SK-N-SH (cell line): ENCODE data around the gene RMDN3. TPM values are rescaled to one million over a fixed set of nuclear protein-coding genes. Genes with fewer than 3 reads are reported as not detected.

Experiments
- CTCF ChIA-PET: fragments of 300-600, 350-600 bp; formaldehyde crosslinking; extraction: SDS; loops from one replicate; lab custom pipeline; 2021; lab: Yijun Ruan, JAX
- POLR2A ChIA-PET: fragments of 350-600 bp; sonication (Branson Sonifier 250); formaldehyde crosslinking; extraction: SDS; loops from one replicate; lab custom pipeline; 2020; ENCODE audit warnings: antibody characterized with exemption, inconsistent platforms; lab: Yijun Ruan, JAX
- DNase-seq: peaks from one replicate; pipeline ENCODE4 v3.0.0; 2012
- H2AFZ ChIP-seq: fragments of 200-600 bp; sonication (generic); 2 replicates; pipeline ENCODE4 v1.8.1; 2016; ENCODE audit warnings: antibody characterized with exemption, mild to moderate bottlenecking, low read depth
- H3F3A ChIP-seq: fragments of 200-600 bp; sonication (generic); replicated peaks from 2 replicates; pipeline ENCODE3; 2016; ENCODE audit warnings: antibody characterized with exemption, mild to moderate bottlenecking; ENCODE audit not compliant: insufficient read depth
- H3K27ac ChIP-seq, 2 experiments: fragments of 200-500 bp in 1 of 2; fragments of 200-600 bp in 1 of 2; sonication (Bioruptor generic) in 1 of 2; sonication (generic), shearing (Covaris generic) in 1 of 2; 2 replicates each; pipeline versions ENCODE4 v1.5.1 to v1.6.1; 2014 to 2016; ENCODE audit warnings: low read depth in 2 of 2, inconsistent platforms in 1 of 2, low read length in 1 of 2, mild to moderate bottlenecking in 1 of 2, mixed read lengths in 1 of 2
- H3K27me3 ChIP-seq: fragments of 200-600 bp; sonication (generic), shearing (Covaris generic); 2 replicates; pipeline ENCODE4 v1.6.1; 2016; ENCODE audit warnings: mixed run types; ENCODE audit not compliant: insufficient read depth
- H3K36me3 ChIP-seq, 2 experiments: fragments of 200-500 bp in 1 of 2; fragments of 200-600 bp in 1 of 2; sonication (Bioruptor generic) in 1 of 2; sonication (generic) in 1 of 2; replicated peaks in 1 of 2; 2 replicates each; pipeline versions ENCODE3 to v1.5.1; 2014 to 2016; ENCODE audit warnings: low read length in 1 of 2, mild to moderate bottlenecking in 1 of 2; ENCODE audit not compliant: insufficient read depth in 2 of 2, control insufficient read depth in 1 of 2
- H3K4me1 ChIP-seq, 2 experiments: fragments of 200-500 bp in 1 of 2; fragments of 200-600 bp in 1 of 2; sonication (Bioruptor generic) in 1 of 2; sonication (generic), shearing (Covaris generic) in 1 of 2; 2 replicates each; pipeline versions ENCODE4 v1.5.1 to v1.6.1; 2014 to 2016; ENCODE audit warnings: low read depth in 1 of 2, low read length in 1 of 2, mixed run types in 1 of 2; ENCODE audit not compliant: insufficient read depth in 2 of 2, control insufficient read depth in 1 of 2
- H3K4me2 ChIP-seq: fragments of 200-600 bp; sonication (generic), shearing (Covaris generic); 2 replicates; pipeline ENCODE4 v1.6.1; 2017; ENCODE audit warnings: mixed run types
- H3K4me3 ChIP-seq, 2 experiments: fragments of 200-500 bp in 1 of 2; fragments of 200-600 bp in 1 of 2; sonication (Bioruptor generic) in 1 of 2; sonication (generic), shearing (Covaris generic) in 1 of 2; 2 replicates each; pipeline versions ENCODE4 v1.5.1 to v1.8.1; 2014 to 2016; ENCODE audit warnings: low read depth in 2 of 2, inconsistent platforms in 1 of 2, low read length in 1 of 2, mild to moderate bottlenecking in 1 of 2, mixed read lengths in 1 of 2, moderate library complexity in 1 of 2
- H3K79me2 ChIP-seq: fragments of 200-600 bp; sonication (generic); 2 replicates; pipeline ENCODE4 v1.8.1; 2017; ENCODE audit warnings: mild to moderate bottlenecking; ENCODE audit not compliant: insufficient read depth
- H3K9ac ChIP-seq: fragments of 200-600 bp; sonication (generic); 2 replicates; pipeline ENCODE4 v1.6.1; 2017; ENCODE audit warnings: mixed run types
- H3K9me2 ChIP-seq: fragments of 200-600 bp; sonication (generic); 2 replicates; pipeline ENCODE4 v1.6.1; 2017; ENCODE audit warnings: mixed run types
- H3K9me3 ChIP-seq: fragments of 200-600 bp; sonication (generic); 2 replicates; pipeline ENCODE4 v1.6.1; 2017; ENCODE audit warnings: mixed run types, mild to moderate bottlenecking, moderate library complexity
- H4K20me1 ChIP-seq: fragments of 200-600 bp; sonication (generic); 2 replicates; pipeline ENCODE4 v1.6.1; 2017; ENCODE audit warnings: mild to moderate bottlenecking, mixed run types; ENCODE audit not compliant: insufficient read depth
- CHD2 ChIP-seq: fragments of 150-350 bp; IDR thresholded peaks from 2 replicates; pipeline ENCODE4 v1.6.1; 2018; ENCODE audit warnings: low read length; ENCODE audit not compliant: partially characterized antibody
- CTCF ChIP-seq: fragments of 200-600 bp; sonication (generic); IDR thresholded peaks from 2 replicates; pipeline ENCODE4 v1.6.1; 2017; ENCODE audit warnings: antibody characterized with exemption, mild to moderate bottlenecking, moderate library complexity
- ELF1 ChIP-seq: IDR thresholded peaks from 2 replicates; pipeline ENCODE4 v1.4.0; 2012
- EZH2phosphoT487 ChIP-seq: fragments of 200-600 bp; sonication (generic); IDR thresholded peaks from 2 replicates; pipeline ENCODE4 v1.6.1; 2017; ENCODE audit warnings: low read depth, mixed run types, mild to moderate bottlenecking, antibody characterized with exemption, moderate library complexity, borderline replicate concordance
- FOXJ3 ChIP-seq: sonication (generic); formaldehyde crosslinking; IDR thresholded peaks from 2 replicates; pipeline ENCODE4 v1.5.1; 2020; ENCODE audit warnings: mild to moderate bottlenecking, missing genetic modification reagents
- GABPA ChIP-seq: IDR thresholded peaks from 2 replicates; pipeline ENCODE4 v1.4.0; 2012; ENCODE audit warnings: low read depth, mild to moderate bottlenecking
- GATA2 ChIP-seq: sonication (generic); formaldehyde crosslinking; IDR thresholded peaks from 2 replicates; pipeline ENCODE4 v1.5.0; 2020; ENCODE audit warnings: mild to moderate bottlenecking, missing genetic modification reagents
- MEF2A ChIP-seq: IDR thresholded peaks from 2 replicates; pipeline ENCODE4 v1.4.0; 2012; ENCODE audit warnings: low read depth, borderline replicate concordance
- NFIC ChIP-seq: IDR thresholded peaks from 2 replicates; pipeline ENCODE4 v1.4.0; 2012; ENCODE audit warnings: borderline replicate concordance
- NRF1 ChIP-seq: IDR thresholded peaks from 2 replicates; pipeline ENCODE4 v1.6.1; 2012; ENCODE audit warnings: low read depth, mild to moderate bottlenecking, low read length
- POLR2AphosphoS5 ChIP-seq: IDR thresholded peaks from 2 replicates; pipeline ENCODE4 v1.6.1; 2012; ENCODE audit warnings: low read depth, low read length
- RAD21 ChIP-seq: IDR thresholded peaks from 2 replicates; pipeline ENCODE4 v1.6.1; 2012; ENCODE audit warnings: mild to moderate bottlenecking, low read length
- RXRA ChIP-seq: IDR thresholded peaks from 2 replicates; pipeline ENCODE4 v1.4.0; 2012; ENCODE audit warnings: low read depth, mild to moderate bottlenecking, borderline replicate concordance
- TAF1 ChIP-seq: IDR thresholded peaks from 2 replicates; pipeline ENCODE4 v1.6.1; 2012; ENCODE audit warnings: low read depth, mild to moderate bottlenecking, low read length, moderate library complexity, borderline replicate concordance
- TCF12 ChIP-seq: IDR thresholded peaks from 2 replicates; pipeline ENCODE4 v1.4.0; 2012
- TEAD4 ChIP-seq: IDR thresholded peaks from 2 replicates; pipeline ENCODE4 v1.4.0; 2012; ENCODE audit warnings: mild to moderate bottlenecking, borderline replicate concordance; ENCODE audit not compliant: insufficient read depth
- YY1 ChIP-seq: IDR thresholded peaks from 2 replicates; pipeline ENCODE4 v1.4.0; 2012; ENCODE audit warnings: low read depth, mild to moderate bottlenecking
- WGBS: methylation state at CpG from one replicate; pipeline ENCODE4 v1.1.6; 2017; ENCODE audit warnings: low lambda C conversion rate; 5-methylcytosine and 5-hydroxymethylcytosine counted together
- polyA plus RNA-seq, 3 experiments: library from polyadenylated mRNA; depleted of rRNA; stranded (reverse); fragments of >200 nt; gene quantifications; 2 replicates each; pipeline ENCODE4 v1.2.3, GENCODE V29; 2012
- TF ChIP-seq, protein P1 (sequence below): IDR thresholded peaks from 2 replicates; pipeline ENCODE4 v1.6.1; 2012; ENCODE audit warnings: mild to moderate bottlenecking, low read depth, low read length, moderate library complexity
- TF ChIP-seq, protein P2 (sequence below): fragments of 150-350 bp; IDR thresholded peaks from 2 replicates; pipeline ENCODE4 v1.6.1; 2017; ENCODE audit warnings: antibody characterized with exemption, low read length, low read depth, borderline replicate concordance
- TF ChIP-seq, protein P3 (sequence below): IDR thresholded peaks from 2 replicates; pipeline ENCODE4 v1.4.0; 2012; ENCODE audit warnings: low read depth, borderline replicate concordance

Gene RMDN3
- polyA plus RNA-seq, 1 of the 3 experiments (the other 2 are of a cell fraction), result 33.0 TPM

- no peak overlapping the region for H3K9ac ChIP-seq
- peaks cover 43 to 46% of the 10 kb centered on the region in 2 experiments for H3K36me3 ChIP-seq
- DNase-seq, result no peak
- no peaks in the 10 kb centered on the region for H3K9me2 ChIP-seq
- H3K27me3 ChIP-seq, result no peaks in the 10 kb centered on the region
- no peaks in the 10 kb centered on the region for H3K79me2 ChIP-seq
- H3K9me3 ChIP-seq, result no peaks in the 10 kb centered on the region
- no peak overlapping the region for H3K27ac ChIP-seq
- no peak overlapping the region for H2AFZ ChIP-seq
- H3K4me1 ChIP-seq, result no peaks in the 10 kb centered on the region
- no peak overlapping the region for H3K4me2 ChIP-seq
- H3K4me3 ChIP-seq, result no peak overlapping the region
- POLR2A ChIA-PET, result interaction anchor here (0.5 kb wide), 1 partner anchor 43 kb away, joined by 5 read pairs; no protein-coding TSS in a partner anchor
- WGBS, result 93% methylated on average over 4 of the region's 4 CpGs
- CTCF ChIA-PET, result interaction anchor here (1.0 to 20.8 kb wide), 4 partner anchors 10 to 58 kb away, joined by 3 to 555 read pairs (median 16); partner anchors contain the start of genes C15orf62 and GCHFR
- peaks cover 8% of the 10 kb centered on the region for H3F3A ChIP-seq
- TF ChIP-seq FOXJ3 (CRISPR knock-in tag) (no peak), RXRA (no peak), RAD21 (no peak), NRF1 (no peak), CHD2 (no peak), GABPA (no peak), GATA2 (CRISPR knock-in tag) (no peak), EZH2phosphoT487 (no peak), NFIC (no peak), TEAD4 (no peak)
- H4K20me1 ChIP-seq, result no peaks in the 10 kb centered on the region
These were observed 18.5 kb downstream of the RMDN3 start for GRCh38 chr15:40736575-40736974.

GRCh38 chr15:40731034-40731433, 24.0 kb downstream of the RMDN3 start:
- TF ChIP-seq NRF1 (no peak), CTCF (no peak), ELF1 (no peak), RAD21 (no peak), YY1 (no peak), TAF1 (no peak), POLR2AphosphoS5 (no peak), NFIC (no peak), TEAD4 (no peak), TCF12 (no peak), CHD2 (no peak), MEF2A (no peak)
- TF ChIP-seq, protein P1, sequence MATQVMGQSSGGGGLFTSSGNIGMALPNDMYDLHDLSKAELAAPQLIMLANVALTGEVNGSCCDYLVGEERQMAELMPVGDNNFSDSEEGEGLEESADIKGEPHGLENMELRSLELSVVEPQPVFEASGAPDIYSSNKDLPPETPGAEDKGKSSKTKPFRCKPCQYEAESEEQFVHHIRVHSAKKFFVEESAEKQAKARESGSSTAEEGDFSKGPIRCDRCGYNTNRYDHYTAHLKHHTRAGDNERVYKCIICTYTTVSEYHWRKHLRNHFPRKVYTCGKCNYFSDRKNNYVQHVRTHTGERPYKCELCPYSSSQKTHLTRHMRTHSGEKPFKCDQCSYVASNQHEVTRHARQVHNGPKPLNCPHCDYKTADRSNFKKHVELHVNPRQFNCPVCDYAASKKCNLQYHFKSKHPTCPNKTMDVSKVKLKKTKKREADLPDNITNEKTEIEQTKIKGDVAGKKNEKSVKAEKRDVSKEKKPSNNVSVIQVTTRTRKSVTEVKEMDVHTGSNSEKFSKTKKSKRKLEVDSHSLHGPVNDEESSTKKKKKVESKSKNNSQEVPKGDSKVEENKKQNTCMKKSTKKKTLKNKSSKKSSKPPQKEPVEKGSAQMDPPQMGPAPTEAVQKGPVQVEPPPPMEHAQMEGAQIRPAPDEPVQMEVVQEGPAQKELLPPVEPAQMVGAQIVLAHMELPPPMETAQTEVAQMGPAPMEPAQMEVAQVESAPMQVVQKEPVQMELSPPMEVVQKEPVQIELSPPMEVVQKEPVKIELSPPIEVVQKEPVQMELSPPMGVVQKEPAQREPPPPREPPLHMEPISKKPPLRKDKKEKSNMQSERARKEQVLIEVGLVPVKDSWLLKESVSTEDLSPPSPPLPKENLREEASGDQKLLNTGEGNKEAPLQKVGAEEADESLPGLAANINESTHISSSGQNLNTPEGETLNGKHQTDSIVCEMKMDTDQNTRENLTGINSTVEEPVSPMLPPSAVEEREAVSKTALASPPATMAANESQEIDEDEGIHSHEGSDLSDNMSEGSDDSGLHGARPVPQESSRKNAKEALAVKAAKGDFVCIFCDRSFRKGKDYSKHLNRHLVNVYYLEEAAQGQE, result no peak
- TF ChIP-seq, protein P2, sequence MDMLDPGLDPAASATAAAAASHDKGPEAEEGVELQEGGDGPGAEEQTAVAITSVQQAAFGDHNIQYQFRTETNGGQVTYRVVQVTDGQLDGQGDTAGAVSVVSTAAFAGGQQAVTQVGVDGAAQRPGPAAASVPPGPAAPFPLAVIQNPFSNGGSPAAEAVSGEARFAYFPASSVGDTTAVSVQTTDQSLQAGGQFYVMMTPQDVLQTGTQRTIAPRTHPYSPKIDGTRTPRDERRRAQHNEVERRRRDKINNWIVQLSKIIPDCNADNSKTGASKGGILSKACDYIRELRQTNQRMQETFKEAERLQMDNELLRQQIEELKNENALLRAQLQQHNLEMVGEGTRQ, result no peak
- TF ChIP-seq, protein P3, sequence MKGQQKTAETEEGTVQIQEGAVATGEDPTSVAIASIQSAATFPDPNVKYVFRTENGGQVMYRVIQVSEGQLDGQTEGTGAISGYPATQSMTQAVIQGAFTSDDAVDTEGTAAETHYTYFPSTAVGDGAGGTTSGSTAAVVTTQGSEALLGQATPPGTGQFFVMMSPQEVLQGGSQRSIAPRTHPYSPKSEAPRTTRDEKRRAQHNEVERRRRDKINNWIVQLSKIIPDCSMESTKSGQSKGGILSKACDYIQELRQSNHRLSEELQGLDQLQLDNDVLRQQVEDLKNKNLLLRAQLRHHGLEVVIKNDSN, result no peak
- Histone ChIP-seq H3K79me2 (no peaks in the 10 kb centered on the region), H3K36me3 (peaks cover 19 to 30% of the 10 kb centered on the region in 2 experiments), H3K27me3 (no peaks in the 10 kb centered on the region), H3K4me2 (no peak overlapping the region), H3K9ac (no peak overlapping the region), H3K9me2 (no peaks in the 10 kb centered on the region), H3F3A (peaks cover 13% of the 10 kb centered on the region), H3K27ac (no peak overlapping the region), H2AFZ (no peak overlapping the region), H3K4me1 (no peaks in the 10 kb centered on the region; a peak in 1 of 4 replicates), H3K9me3 (no peaks in the 10 kb centered on the region), H4K20me1 (no peaks in the 10 kb centered on the region), H3K4me3 (no peak overlapping the region)
- no peak for DNase-seq
- ChIA-PET CTCF (interaction anchor here (0.6 to 3.0 kb wide), 6 partner anchors 12 to 397 kb away, joined by 3 to 15 read pairs (median 4); partner anchors contain the start of gene GCHFR), POLR2A (no interaction called here)
- WGBS, result 86% methylated on average over 3 of the region's 3 CpGs
